Mucosa of stomach (tissue), 1 donor: Measurements from ENCODE around the gene NR2C2AP.
A peak's percentile ranks its signal among the peaks of the same experiment; 100 is the strongest.
"Not testable (repeated sequence)": the region's sequence is repeated elsewhere in the genome, so short reads cannot be mapped to it uniquely, and the experiment has no call there.

Experiments used
- H3K27me3 ChIP-seq: one replicate; pipeline ENCODE4 v1.7.0; 2013; ENCODE audit warnings: mild to moderate bottlenecking, low read length; ENCODE audit not compliant: control insufficient read depth, insufficient read depth
- H3K36me3 ChIP-seq: one replicate; pipeline ENCODE4 v1.7.0; 2013; ENCODE audit warnings: low read length; ENCODE audit not compliant: control insufficient read depth, insufficient read depth
- H3K4me1 ChIP-seq: one replicate; pipeline ENCODE4 v1.7.0; 2013; ENCODE audit warnings: mild to moderate bottlenecking, low read length; ENCODE audit not compliant: control insufficient read depth, insufficient read depth
- H3K4me3 ChIP-seq: one replicate; pipeline ENCODE4 v1.7.0; 2013; ENCODE audit warnings: low read length
- H3K9ac ChIP-seq: one replicate; pipeline ENCODE4 v1.7.0; 2013; ENCODE audit warnings: mild to moderate bottlenecking, low read length, moderate library complexity
- H3K9me3 ChIP-seq: one replicate; pipeline ENCODE4 v1.7.0; 2013; ENCODE audit warnings: mild to moderate bottlenecking, low read length, moderate library complexity; ENCODE audit not compliant: control insufficient read depth
- donor health status: Pancreatic carcinoma.

The NR2C2AP gene

GRCh38 chr19:19193926-19194325 lies 9.3 kb downstream of the NR2C2AP start:
- no peak overlapping the region for H3K9ac ChIP-seq

GRCh38 chr19:19192910-19193423 lies 10.2 kb downstream of the NR2C2AP start:
- H3K36me3 ChIP-seq, result peaks cover 3% of the 10 kb centered on the region
- H3K27me3 ChIP-seq, result no peaks in the 10 kb centered on the region
- H3K9me3 ChIP-seq, result no peaks in the 10 kb centered on the region
- peak overlapping the region; percentile 97 for H3K4me3 ChIP-seq
- peaks cover 18% of the 10 kb centered on the region for H3K4me1 ChIP-seq
- H3K9ac ChIP-seq, result peak overlapping the region; percentile 100

More at GRCh38 chr19:19193926-19194325, 9.3 kb downstream of the NR2C2AP start:
- Histone ChIP-seq H3K9me3 (no peaks in the 10 kb centered on the region), H3K36me3 (peaks cover 3% of the 10 kb centered on the region), H3K4me3 (no peak overlapping the region), H3K4me1 (peaks cover 18% of the 10 kb centered on the region), H3K27me3 (no peaks in the 10 kb centered on the region)

- Histone ChIP-seq H3K9me3 (no peaks in the 10 kb centered on the region), H3K4me1 (peaks cover 18% of the 10 kb centered on the region), H3K9ac (peak within 1 kb of the TSS; percentile 100), H3K4me3 (peak within 1 kb of the TSS; percentile 98), H3K27me3 (no peaks in the 10 kb centered on the region), H3K36me3 (peaks cover 3% of the 10 kb centered on the region)
Measured at GRCh38 chr19:19192078-19192882, 10.9 kb downstream of the NR2C2AP start, which contains the start of the genes BORCS8 and RFXANK. BORCS8 (minus strand) TSS chr19:19192152; CDS start chr19:19192117, 35 bp downstream. RFXANK (plus strand) TSS chr19:19192258; CDS start chr19:19193947, 1,689 bp downstream.

GRCh38 chr19:19191768-19192077 lies 11.5 kb downstream of the NR2C2AP start:
- Histone ChIP-seq H3K9me3 (no peaks in the 10 kb centered on the region), H3K9ac (peak overlapping the region; percentile 100), H3K27me3 (no peaks in the 10 kb centered on the region), H3K4me1 (peaks cover 18% of the 10 kb centered on the region), H3K36me3 (peaks cover 3% of the 10 kb centered on the region), H3K4me3 (peak overlapping the region; percentile 98)

GRCh38 chr19:19186742-19187141 lies 16.5 kb downstream of the NR2C2AP start:
- no peaks in the 10 kb centered on the region for H3K27me3 ChIP-seq
- no peaks in the 10 kb centered on the region for H3K9me3 ChIP-seq
- H3K4me1 ChIP-seq, result peaks cover 12% of the 10 kb centered on the region
- no peak overlapping the region for H3K4me3 ChIP-seq
- no peak overlapping the region for H3K9ac ChIP-seq
- peaks cover 3% of the 10 kb centered on the region for H3K36me3 ChIP-seq

- Histone ChIP-seq H3K9me3 (no peaks in the 10 kb centered on the region), H3K4me3 (no peak overlapping the region), H3K4me1 (peaks cover 10% of the 10 kb centered on the region), H3K27me3 (no peaks in the 10 kb centered on the region), H3K9ac (no peak overlapping the region), H3K36me3 (no peaks in the 10 kb centered on the region)
Measured at GRCh38 chr19:19185853-19186740, 17.1 kb downstream of the NR2C2AP start.

GRCh38 chr19:19181488-19181998 lies 21.7 kb downstream of the NR2C2AP start:
- no peaks in the 10 kb centered on the region for H3K4me1 ChIP-seq
- H3K4me3 ChIP-seq, result no peak overlapping the region
- H3K9ac ChIP-seq, result no peak overlapping the region
- H3K9me3 ChIP-seq, result no peaks in the 10 kb centered on the region
- H3K36me3 ChIP-seq, result peaks cover 9% of the 10 kb centered on the region
- H3K27me3 ChIP-seq, result no peaks in the 10 kb centered on the region

GRCh38 chr19:19179548-19180441 lies 23.4 kb downstream of the NR2C2AP start:
- Histone ChIP-seq H3K4me1 (no peaks in the 10 kb centered on the region), H3K9ac (no peak overlapping the region), H3K9me3 (no peaks in the 10 kb centered on the region), H3K27me3 (no peaks in the 10 kb centered on the region), H3K36me3 (peaks cover 9% of the 10 kb centered on the region), H3K4me3 (no peak overlapping the region)

GRCh38 chr19:19176950-19177349 lies 26.3 kb downstream of the NR2C2AP start:
- Histone ChIP-seq H3K27me3 (no peaks in the 10 kb centered on the region), H3K4me3 (no peak overlapping the region), H3K9ac (no peak overlapping the region), H3K9me3 (no peaks in the 10 kb centered on the region), H3K36me3 (peaks cover 9% of the 10 kb centered on the region), H3K4me1 (no peaks in the 10 kb centered on the region)

- not testable (repeated sequence) for H3K36me3 ChIP-seq, H3K4me3 ChIP-seq, H3K9me3 ChIP-seq, H3K27me3 ChIP-seq, H3K9ac ChIP-seq
- peaks cover 12% of the 10 kb centered on the region for H3K4me1 ChIP-seq
Measured at GRCh38 chr19:19173243-19173642, 30.0 kb downstream of the NR2C2AP start.

GRCh38 chr19:19171821-19172532 lies 31.2 kb downstream of the NR2C2AP start:
- Histone ChIP-seq H3K27me3 (no peaks in the 10 kb centered on the region), H3K9me3 (no peaks in the 10 kb centered on the region), H3K9ac (no peak overlapping the region), H3K36me3 (no peaks in the 10 kb centered on the region), H3K4me1 (peaks cover 12% of the 10 kb centered on the region), H3K4me3 (no peak overlapping the region)
